ENCODE results near the gene FAM47C. TPM values are rescaled to one million over a fixed set of nuclear protein-coding genes. Genes with fewer than 3 reads are reported as not detected.

FAM47C gene
- total RNA-seq, 2 experiments from 2014 or later = not detected

GRCh38 chrX:36963852-36964251, 44.3 kb upstream of the FAM47C start:
- ChIA-PET CTCF (ENCODE audit: unreplicated experiment) (no interaction called here), POLR2A (no interaction called here)
- TF ChIP-seq CTCF (conservative IDR thresholded peaks at IDR 0.05; ENCODE audit: low read length) (no peak), EZH2phosphoT487 (IDR thresholded peaks at IDR 0.05; ENCODE audit: borderline replicate concordance, low read depth, low read length) (no peak)
- no peaks in the 10 kb centered on the region for H4K20me1 ChIP-seq (ENCODE audit: insufficient read depth, low read length)
- H3K4me3 ChIP-seq (ENCODE audit: low read depth, low read length, poor library complexity, severe bottlenecking) = no peak overlapping the region
- H3K9me3 ChIP-seq (ENCODE audit: low read length) = no peaks in the 10 kb centered on the region
- intact Hi-C loops (cut with micrococcal nuclease; ENCODE audit: unreplicated experiment) = no loop called here
- no peaks in the 10 kb centered on the region for H3K9me2 ChIP-seq (ENCODE audit: insufficient read depth, low read length)
- no peaks in the 10 kb centered on the region for H3K36me3 ChIP-seq (ENCODE audit: insufficient read depth, low read length)
- H3K4me1 ChIP-seq (ENCODE audit: insufficient read depth, low read length, poor library complexity, severe bottlenecking) = no peaks in the 10 kb centered on the region
- H3K27ac ChIP-seq (ENCODE audit: low read depth, low read length, poor library complexity, severe bottlenecking) = no peak overlapping the region
- no peaks in the 10 kb centered on the region for H3K79me2 ChIP-seq (ENCODE audit: insufficient read depth, low read depth, low read length)
- no peak for DNase-seq (ENCODE audit: low spot score)
- no peak overlapping the region for H3K4me2 ChIP-seq (ENCODE audit: low read length)
- no peak overlapping the region for H2AFZ ChIP-seq (ENCODE audit: low read length)
- BruUV-seq (replicated peaks) = no TSS peak

- no peak for TF ChIP-seq EZH2phosphoT487 (IDR thresholded peaks at IDR 0.05; ENCODE audit: borderline replicate concordance, low read depth, low read length)
- Histone ChIP-seq H4K20me1 (ENCODE audit: insufficient read depth, low read length) (no peaks in the 10 kb centered on the region), H3K36me3 (ENCODE audit: insufficient read depth, low read length) (no peaks in the 10 kb centered on the region), H3K4me2 (ENCODE audit: low read length) (no peak overlapping the region), H3K4me3 (ENCODE audit: low read depth, low read length, poor library complexity, severe bottlenecking) (no peak overlapping the region), H3K9me3 (ENCODE audit: low read length) (no peaks in the 10 kb centered on the region), H2AFZ (ENCODE audit: low read length) (no peak overlapping the region), H3K4me1 (ENCODE audit: insufficient read depth, low read length, poor library complexity, severe bottlenecking) (no peaks in the 10 kb centered on the region), H3K79me2 (ENCODE audit: insufficient read depth, low read depth, low read length) (no peaks in the 10 kb centered on the region), H3K9me2 (ENCODE audit: insufficient read depth, low read length) (no peaks in the 10 kb centered on the region), H3K27ac (ENCODE audit: low read depth, low read length, poor library complexity, severe bottlenecking) (no peak overlapping the region)
- POLR2A ChIA-PET = no interaction called here
- intact Hi-C loops (cut with micrococcal nuclease; ENCODE audit: unreplicated experiment) = no loop called here
- no TSS peak for BruUV-seq (replicated peaks)
- DNase-seq (ENCODE audit: low spot score) = no peak
- CTCF ChIA-PET (ENCODE audit: unreplicated experiment) = no interaction called here
Observed at GRCh38 chrX:36973575-36973974, 34.6 kb upstream of the FAM47C start.

- no peak for DNase-seq (ENCODE audit: low spot score)
- Histone ChIP-seq H3K27ac (ENCODE audit: low read depth, low read length, poor library complexity, severe bottlenecking) (no peak overlapping the region), H3K4me2 (ENCODE audit: low read length) (no peak overlapping the region), H3K9me3 (ENCODE audit: low read length) (no peaks in the 10 kb centered on the region), H3K36me3 (ENCODE audit: insufficient read depth, low read length) (no peaks in the 10 kb centered on the region), H3K79me2 (ENCODE audit: insufficient read depth, low read depth, low read length) (no peaks in the 10 kb centered on the region), H3K4me1 (ENCODE audit: insufficient read depth, low read length, poor library complexity, severe bottlenecking) (no peaks in the 10 kb centered on the region), H3K9me2 (ENCODE audit: insufficient read depth, low read length) (no peaks in the 10 kb centered on the region), H3K4me3 (ENCODE audit: low read depth, low read length, poor library complexity, severe bottlenecking) (no peak overlapping the region), H2AFZ (ENCODE audit: low read length) (no peak overlapping the region), H4K20me1 (ENCODE audit: insufficient read depth, low read length) (no peaks in the 10 kb centered on the region)
- TF ChIP-seq CTCF (conservative IDR thresholded peaks at IDR 0.05; ENCODE audit: low read length) (no peak), EZH2phosphoT487 (IDR thresholded peaks at IDR 0.05; ENCODE audit: borderline replicate concordance, low read depth, low read length) (no peak)
- intact Hi-C loops (cut with micrococcal nuclease; ENCODE audit: unreplicated experiment) = no loop called here
- POLR2A ChIA-PET = no interaction called here
- BruUV-seq (replicated peaks) = no TSS peak
- CTCF ChIA-PET (ENCODE audit: unreplicated experiment) = no interaction called here
Observed at GRCh38 chrX:36974911-36975310, 33.3 kb upstream of the FAM47C start.

All from OCI-LY7 (cell line).